Smooth muscle cell (in vitro differentiated cells): ENCODE measurements around the gene ANLN. TPM values are rescaled to one million over a fixed set of nuclear protein-coding genes. Genes with fewer than 3 reads are reported as not detected.
"Not testable (repeated sequence)": the region's sequence is repeated elsewhere in the genome, so short reads cannot be mapped to it uniquely, and the experiment has no call there.

Experiments used
- DNase-seq: peaks from one replicate; lab custom pipeline; 2025; ENCODE audit not compliant: unreplicated experiment; lab: John Stamatoyannopoulos, UW
- H2AFZ ChIP-seq: fragments of 200-600 bp; sonication (generic); 2 replicates; pipeline ENCODE4 v1.6.0; 2016; ENCODE audit warnings: antibody characterized with exemption, low read depth, mild to moderate bottlenecking
- H3F3A ChIP-seq: fragments of 200-600 bp; sonication (generic); 2 replicates; pipeline ENCODE4 v1.6.0; 2017; ENCODE audit warnings: antibody characterized with exemption, low read depth
- H3K27ac ChIP-seq: fragments of 200-600 bp; sonication (generic); 2 replicates; pipeline ENCODE4 v1.5.1; 2016; ENCODE audit warnings: low read depth, mild to moderate bottlenecking
- H3K27me3 ChIP-seq: fragments of 200-600 bp; sonication (generic); 2 replicates; pipeline ENCODE4 v1.6.1; 2016; ENCODE audit warnings: low read depth, mild to moderate bottlenecking
- H3K36me3 ChIP-seq: fragments of 200-600 bp; sonication (generic); 2 replicates; pipeline ENCODE4 v1.5.1; 2016; ENCODE audit warnings: low read depth
- H3K4me1 ChIP-seq: fragments of 200-600 bp; sonication (generic); 2 replicates; pipeline ENCODE4 v1.5.1; 2016; ENCODE audit warnings: low read depth
- H3K4me2 ChIP-seq: fragments of 200-600 bp; sonication (generic); 2 replicates; pipeline ENCODE4 v1.6.0; 2016; ENCODE audit warnings: mild to moderate bottlenecking
- H3K4me3 ChIP-seq: fragments of 200-600 bp; sonication (generic); 2 replicates; pipeline ENCODE4 v1.5.1; 2016; ENCODE audit warnings: mild to moderate bottlenecking
- H3K79me2 ChIP-seq: fragments of 200-600 bp; sonication (generic); 2 replicates; pipeline ENCODE4 v1.6.0; 2016; ENCODE audit warnings: low read depth, mild to moderate bottlenecking
- H3K9ac ChIP-seq: fragments of 200-600 bp; sonication (generic); 2 replicates; pipeline ENCODE4 v1.6.0; 2016; ENCODE audit warnings: low read depth
- H3K9me3 ChIP-seq: fragments of 200-600 bp; sonication (generic); replicated peaks from 2 replicates; pipeline ENCODE4 v1.5.1; 2016; ENCODE audit warnings: low read depth
- H4K20me1 ChIP-seq: fragments of 200-600 bp; sonication (generic); 2 replicates; pipeline ENCODE4 v1.6.0; 2016; ENCODE audit warnings: low read depth
- CTCF ChIP-seq: fragments of 200-600 bp; sonication (generic); IDR thresholded peaks from 2 replicates; pipeline ENCODE4 v1.5.1; 2017; ENCODE audit warnings: borderline replicate concordance, mild to moderate bottlenecking, antibody characterized with exemption; ENCODE audit not compliant: insufficient read depth, poor library complexity, severe bottlenecking
- WGBS: methylation state at CpG from one replicate; pipeline ENCODE4 v1.1.7; 2016; ENCODE audit warnings: low lambda C conversion rate; 5-methylcytosine and 5-hydroxymethylcytosine counted together
- polyA plus RNA-seq: library from polyadenylated mRNA; unstranded; fragments of >200 nt; fragmentation: Nextera tagmentation; extraction: Ambion mirVana; gene quantifications from 2 replicates; pipeline ENCODE4 v1.2.1, GENCODE V29; 2016
- total RNA-seq: library from RNA; depleted of rRNA; stranded (reverse); fragments of >200 nt; gene quantifications from 2 replicates; pipeline ENCODE4 v1.2.3, GENCODE V29; 2014

The ANLN gene
- total and polyA plus RNA-seq, 2 experiments from 2014 or later, result 9.0 to 28.7 TPM

GRCh38 chr7:36460811-36461429 lies 71.3 kb downstream of the ANLN start:
- Histone ChIP-seq H3K27me3 (no peaks in the 10 kb centered on the region), H2AFZ (no peak overlapping the region), H3F3A (no peaks in the 10 kb centered on the region), H3K36me3 (no peaks in the 10 kb centered on the region), H3K9me3 (no peaks in the 10 kb centered on the region), H3K27ac (no peak overlapping the region), H3K4me1 (no peaks in the 10 kb centered on the region), H3K79me2 (no peaks in the 10 kb centered on the region), H3K4me2 (no peak overlapping the region), H4K20me1 (no peaks in the 10 kb centered on the region), H3K4me3 (no peak overlapping the region), H3K9ac (no peak overlapping the region)
- TF ChIP-seq CTCF, result no peak
- DNase-seq, result no peak
- WGBS, result 96% methylated on average over 8 of the region's 8 CpGs

DNA sequence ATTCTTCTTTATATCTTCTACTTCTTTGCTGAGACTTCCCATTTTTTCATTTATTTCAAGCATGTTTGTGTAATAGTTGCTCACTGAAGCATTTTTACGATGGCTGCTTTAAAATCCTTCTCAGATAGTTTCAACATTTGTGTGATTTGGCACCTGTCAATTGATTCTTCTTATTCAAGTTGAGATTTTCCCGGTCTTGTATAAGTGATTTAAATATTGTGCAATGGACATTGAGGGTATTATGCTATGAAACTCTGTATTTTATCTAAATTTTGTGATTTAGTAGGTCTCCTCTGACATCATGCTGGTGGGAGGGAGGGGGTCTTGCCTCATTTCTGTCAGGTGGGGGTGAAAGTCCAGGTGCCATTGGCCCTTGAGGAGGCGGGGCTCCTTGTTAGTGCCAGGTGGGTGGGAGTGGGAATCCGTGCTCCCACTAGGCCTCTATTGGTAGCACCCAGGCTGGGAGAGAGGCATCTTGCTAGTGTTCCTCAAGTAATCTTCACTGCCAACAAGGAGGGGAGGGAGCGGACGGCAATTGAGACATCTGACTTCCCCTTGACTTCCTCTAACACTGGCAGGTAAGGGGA lies 73.0 kb downstream of the ANLN start:
- H3K4me1 ChIP-seq, result no peaks in the 10 kb centered on the region
- H3F3A ChIP-seq, result no peaks in the 10 kb centered on the region
- no peaks in the 10 kb centered on the region for H3K27me3 ChIP-seq
- no peaks in the 10 kb centered on the region for H3K36me3 ChIP-seq
- no peak overlapping the region for H2AFZ ChIP-seq
- no peak overlapping the region for H3K27ac ChIP-seq
- H3K4me3 ChIP-seq, result no peak overlapping the region
- H3K4me2 ChIP-seq, result no peak overlapping the region
- DNase-seq, result no peak
- TF ChIP-seq CTCF, result no peak
- WGBS, result 96% methylated on average over 6 of the region's 6 CpGs
- no peak overlapping the region for H3K9ac ChIP-seq
- no peaks in the 10 kb centered on the region for H3K79me2 ChIP-seq
- no peaks in the 10 kb centered on the region for H4K20me1 ChIP-seq
- no peaks in the 10 kb centered on the region for H3K9me3 ChIP-seq

GRCh38 chr7:36464271-36464670 lies 74.6 kb downstream of the ANLN start:
- no peak overlapping the region for H2AFZ ChIP-seq
- DNase-seq, result no peak
- H3K27ac ChIP-seq, result no peak overlapping the region
- no peaks in the 10 kb centered on the region for H3K27me3 ChIP-seq
- H3K9me3 ChIP-seq, result no peaks in the 10 kb centered on the region
- H4K20me1 ChIP-seq, result no peaks in the 10 kb centered on the region
- H3K79me2 ChIP-seq, result no peaks in the 10 kb centered on the region
- H3K4me3 ChIP-seq, result no peak overlapping the region
- no peaks in the 10 kb centered on the region for H3F3A ChIP-seq
- H3K4me1 ChIP-seq, result no peaks in the 10 kb centered on the region
- 95% methylated on average over 3 of the region's 3 CpGs for WGBS
- no peak overlapping the region for H3K9ac ChIP-seq
- no peak overlapping the region for H3K4me2 ChIP-seq
- no peaks in the 10 kb centered on the region for H3K36me3 ChIP-seq
- TF ChIP-seq CTCF, result no peak

GRCh38 chr7:36466001-36466400 lies 76.3 kb downstream of the ANLN start:
- H3K9ac ChIP-seq, DNase-seq, H3K79me2 ChIP-seq, H3K4me3 ChIP-seq, H2AFZ ChIP-seq, H3F3A ChIP-seq, H3K27me3 ChIP-seq, H4K20me1 ChIP-seq, H3K27ac ChIP-seq, H3K4me2 ChIP-seq, H3K9me3 ChIP-seq, H3K36me3 ChIP-seq, H3K4me1 ChIP-seq: not testable (repeated sequence)
- 82% methylated on average over 5 of the region's 5 CpGs for WGBS
